ENCODE data around the gene SHCBP1.

DNA sequence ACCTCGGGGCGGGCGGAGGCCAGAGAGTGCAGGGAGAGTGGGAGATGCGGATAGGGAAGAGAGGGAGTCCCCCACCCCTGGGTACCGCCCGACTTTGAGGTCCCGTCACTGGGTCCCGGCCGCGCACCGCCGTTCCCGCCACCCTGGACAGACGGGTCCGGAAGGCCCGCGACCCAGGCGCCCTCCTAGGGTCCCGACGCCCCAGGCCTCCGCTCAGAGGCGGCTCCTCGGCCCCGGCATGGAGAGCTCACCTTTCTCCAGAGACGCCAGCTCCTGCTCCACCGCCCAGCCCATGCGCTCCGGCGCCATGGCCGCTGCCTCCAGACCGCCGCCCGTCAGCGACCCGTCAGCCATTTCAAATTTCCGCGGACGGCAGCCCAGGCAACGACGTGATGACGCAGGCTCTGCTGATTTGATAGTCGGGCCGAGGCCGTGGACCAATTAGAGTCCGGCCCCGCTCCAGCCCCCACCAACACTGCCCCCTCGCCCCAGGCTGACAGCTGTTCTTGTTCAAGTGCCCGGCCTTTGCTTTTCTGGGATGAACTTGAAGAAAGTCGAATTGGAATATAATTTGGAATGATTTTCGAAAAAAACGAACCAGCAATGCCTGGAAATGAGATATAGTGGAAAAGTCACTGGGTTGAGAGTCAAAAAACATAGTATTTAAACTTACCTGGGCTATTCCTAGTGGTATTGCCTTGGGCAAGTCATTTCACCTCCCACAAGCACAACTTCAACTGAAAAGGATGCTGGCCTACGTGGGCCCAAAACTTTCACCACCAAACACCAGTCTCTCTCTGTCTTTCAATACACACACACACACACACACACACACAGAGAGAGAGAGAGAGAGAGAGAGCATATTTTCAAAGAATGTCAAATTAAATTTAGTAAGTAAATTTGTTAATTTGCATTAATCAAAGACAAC is at the start of gene SHCBP1:
- TF ChIP-seq, protein P1, sequence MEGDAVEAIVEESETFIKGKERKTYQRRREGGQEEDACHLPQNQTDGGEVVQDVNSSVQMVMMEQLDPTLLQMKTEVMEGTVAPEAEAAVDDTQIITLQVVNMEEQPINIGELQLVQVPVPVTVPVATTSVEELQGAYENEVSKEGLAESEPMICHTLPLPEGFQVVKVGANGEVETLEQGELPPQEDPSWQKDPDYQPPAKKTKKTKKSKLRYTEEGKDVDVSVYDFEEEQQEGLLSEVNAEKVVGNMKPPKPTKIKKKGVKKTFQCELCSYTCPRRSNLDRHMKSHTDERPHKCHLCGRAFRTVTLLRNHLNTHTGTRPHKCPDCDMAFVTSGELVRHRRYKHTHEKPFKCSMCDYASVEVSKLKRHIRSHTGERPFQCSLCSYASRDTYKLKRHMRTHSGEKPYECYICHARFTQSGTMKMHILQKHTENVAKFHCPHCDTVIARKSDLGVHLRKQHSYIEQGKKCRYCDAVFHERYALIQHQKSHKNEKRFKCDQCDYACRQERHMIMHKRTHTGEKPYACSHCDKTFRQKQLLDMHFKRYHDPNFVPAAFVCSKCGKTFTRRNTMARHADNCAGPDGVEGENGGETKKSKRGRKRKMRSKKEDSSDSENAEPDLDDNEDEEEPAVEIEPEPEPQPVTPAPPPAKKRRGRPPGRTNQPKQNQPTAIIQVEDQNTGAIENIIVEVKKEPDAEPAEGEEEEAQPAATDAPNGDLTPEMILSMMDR (conservative IDR thresholded peaks at IDR 0.05; ENCODE audit: low read depth in 2 of 2): no peak
- TF ChIP-seq, protein P2, sequence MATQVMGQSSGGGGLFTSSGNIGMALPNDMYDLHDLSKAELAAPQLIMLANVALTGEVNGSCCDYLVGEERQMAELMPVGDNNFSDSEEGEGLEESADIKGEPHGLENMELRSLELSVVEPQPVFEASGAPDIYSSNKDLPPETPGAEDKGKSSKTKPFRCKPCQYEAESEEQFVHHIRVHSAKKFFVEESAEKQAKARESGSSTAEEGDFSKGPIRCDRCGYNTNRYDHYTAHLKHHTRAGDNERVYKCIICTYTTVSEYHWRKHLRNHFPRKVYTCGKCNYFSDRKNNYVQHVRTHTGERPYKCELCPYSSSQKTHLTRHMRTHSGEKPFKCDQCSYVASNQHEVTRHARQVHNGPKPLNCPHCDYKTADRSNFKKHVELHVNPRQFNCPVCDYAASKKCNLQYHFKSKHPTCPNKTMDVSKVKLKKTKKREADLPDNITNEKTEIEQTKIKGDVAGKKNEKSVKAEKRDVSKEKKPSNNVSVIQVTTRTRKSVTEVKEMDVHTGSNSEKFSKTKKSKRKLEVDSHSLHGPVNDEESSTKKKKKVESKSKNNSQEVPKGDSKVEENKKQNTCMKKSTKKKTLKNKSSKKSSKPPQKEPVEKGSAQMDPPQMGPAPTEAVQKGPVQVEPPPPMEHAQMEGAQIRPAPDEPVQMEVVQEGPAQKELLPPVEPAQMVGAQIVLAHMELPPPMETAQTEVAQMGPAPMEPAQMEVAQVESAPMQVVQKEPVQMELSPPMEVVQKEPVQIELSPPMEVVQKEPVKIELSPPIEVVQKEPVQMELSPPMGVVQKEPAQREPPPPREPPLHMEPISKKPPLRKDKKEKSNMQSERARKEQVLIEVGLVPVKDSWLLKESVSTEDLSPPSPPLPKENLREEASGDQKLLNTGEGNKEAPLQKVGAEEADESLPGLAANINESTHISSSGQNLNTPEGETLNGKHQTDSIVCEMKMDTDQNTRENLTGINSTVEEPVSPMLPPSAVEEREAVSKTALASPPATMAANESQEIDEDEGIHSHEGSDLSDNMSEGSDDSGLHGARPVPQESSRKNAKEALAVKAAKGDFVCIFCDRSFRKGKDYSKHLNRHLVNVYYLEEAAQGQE (IDR thresholded peaks at IDR 0.05; ENCODE audit: unreplicated experiment): no peak
- TF ChIP-seq POLR2AphosphoS5 (IDR thresholded peaks at IDR 0.05; ENCODE audit: low read depth): peak; percentile 74
- no peak for TF ChIP-seq EZH2phosphoT487 (IDR thresholded peaks at IDR 0.05; ENCODE audit: unreplicated experiment)
- no peak for TF ChIP-seq EZH2 (IDR thresholded peaks at IDR 0.05; ENCODE audit: low read depth, unreplicated experiment)
- TF ChIP-seq JUNB (IDR thresholded peaks at IDR 0.05; ENCODE audit: unreplicated experiment): no peak
- peak; percentile 85 for TF ChIP-seq CREB1 (CRISPR knock-in tag; IDR thresholded peaks at IDR 0.05; ENCODE audit: low read depth)
- no peak for TF ChIP-seq ZNF331 (CRISPR knock-in tag; IDR thresholded peaks at IDR 0.05; ENCODE audit: low read depth)
- TF ChIP-seq NANOG (IDR thresholded peaks at IDR 0.05; ENCODE audit: borderline replicate concordance): no peak
